Esophagus muscularis mucosa (tissue), 4 donors: ENCODE results near the gene MON2.

ENCODE experiments used
- CTCF ChIP-seq, 3 experiments: fragments of 200-600 bp in 2 of 3; fragments of 450-650 bp in 1 of 3; sonication (generic) in 2 of 3; IDR thresholded peaks; one replicate each; pipeline ENCODE4 v1.5.1; 2017 to 2019; ENCODE audit warnings: antibody characterized with exemption in 3 of 3, mild to moderate bottlenecking in 2 of 3, moderate library complexity in 1 of 3
- EP300 ChIP-seq: sonication (generic); formaldehyde crosslinking; IDR thresholded peaks from one replicate; pipeline ENCODE4 v1.6.1; 2017; ENCODE audit warnings: antibody characterized with exemption
- POLR2A ChIP-seq: fragments of 450-650 bp; IDR thresholded peaks from one replicate; pipeline ENCODE4 v1.6.1; 2017; ENCODE audit warnings: antibody characterized with exemption, moderate library complexity, mild to moderate bottlenecking, low read depth
- POLR2AphosphoS5 ChIP-seq, 2 donors: sonication (generic); formaldehyde crosslinking; IDR thresholded peaks; one replicate each; pipeline ENCODE4 v1.6.1; 2017; ENCODE audit warnings: antibody characterized with exemption in 2 of 2

DNA sequence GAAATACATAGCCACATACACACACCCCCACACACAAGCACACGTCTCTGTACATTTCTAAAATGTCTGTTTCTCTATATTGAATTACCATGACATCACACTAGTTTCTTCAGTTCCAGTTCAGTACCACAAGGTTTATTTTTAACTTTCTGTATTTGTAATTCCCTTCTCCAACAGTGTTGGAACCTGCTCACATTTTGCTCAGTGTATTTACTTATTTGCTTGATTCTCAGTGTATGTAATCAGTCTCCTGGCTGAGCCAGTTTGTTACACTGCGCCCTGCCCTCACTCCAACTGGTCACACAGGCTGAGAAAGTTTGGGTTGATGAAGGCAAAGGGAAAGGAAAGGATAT is 67.1 kb downstream of the MON2 start:
- TF ChIP-seq CTCF (IDR thresholded peaks at IDR 0.05): no peak
- TF ChIP-seq POLR2A: no peak
- no peak for TF ChIP-seq EP300
- no peak for TF ChIP-seq POLR2AphosphoS5 (IDR thresholded peaks at IDR 0.05)
